Measurements from ENCODE around the gene MTMR11.
"Not testable (repeated sequence)": the region's sequence is repeated elsewhere in the genome, so short reads cannot be mapped to it uniquely, and the experiment has no call there.

MTMR11 gene

GRCh38 chr1:149936170-149936991, at the start of gene MTMR11:
MTMR11 (minus strand) TSS chr1:149936879; CDS start chr1:149936647, 232 bp downstream.
- no peak for DNase-seq (ENCODE audit: low read depth)

DNA sequence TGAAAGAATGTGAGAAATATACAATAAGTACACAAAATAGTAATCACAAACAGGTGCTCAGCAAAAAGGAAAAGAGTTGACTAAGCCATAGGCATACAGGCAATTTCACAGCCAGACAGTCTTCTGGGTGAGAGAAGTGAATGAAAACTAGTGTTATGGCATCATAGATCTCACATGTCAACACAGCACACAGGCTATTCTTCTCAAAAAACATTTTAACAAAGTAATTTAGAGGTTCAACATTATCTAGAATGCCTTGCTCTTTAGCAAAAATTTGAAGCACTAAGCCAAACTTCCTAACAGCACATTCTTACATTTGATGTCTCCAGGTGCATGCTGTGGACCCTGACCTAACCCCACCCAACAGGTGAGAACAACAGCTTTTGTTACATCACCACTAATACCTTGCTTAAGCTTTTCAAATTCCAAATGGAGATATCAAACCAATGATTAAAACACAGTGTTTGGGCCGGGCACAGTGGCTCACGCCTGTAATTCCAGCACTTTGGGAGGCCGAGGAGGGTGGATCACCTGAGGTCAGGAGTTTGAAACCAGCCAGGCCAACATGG, 43.4 kb upstream of the MTMR11 start:
- no peak for DNase-seq (ENCODE audit: low read depth)

DNA sequence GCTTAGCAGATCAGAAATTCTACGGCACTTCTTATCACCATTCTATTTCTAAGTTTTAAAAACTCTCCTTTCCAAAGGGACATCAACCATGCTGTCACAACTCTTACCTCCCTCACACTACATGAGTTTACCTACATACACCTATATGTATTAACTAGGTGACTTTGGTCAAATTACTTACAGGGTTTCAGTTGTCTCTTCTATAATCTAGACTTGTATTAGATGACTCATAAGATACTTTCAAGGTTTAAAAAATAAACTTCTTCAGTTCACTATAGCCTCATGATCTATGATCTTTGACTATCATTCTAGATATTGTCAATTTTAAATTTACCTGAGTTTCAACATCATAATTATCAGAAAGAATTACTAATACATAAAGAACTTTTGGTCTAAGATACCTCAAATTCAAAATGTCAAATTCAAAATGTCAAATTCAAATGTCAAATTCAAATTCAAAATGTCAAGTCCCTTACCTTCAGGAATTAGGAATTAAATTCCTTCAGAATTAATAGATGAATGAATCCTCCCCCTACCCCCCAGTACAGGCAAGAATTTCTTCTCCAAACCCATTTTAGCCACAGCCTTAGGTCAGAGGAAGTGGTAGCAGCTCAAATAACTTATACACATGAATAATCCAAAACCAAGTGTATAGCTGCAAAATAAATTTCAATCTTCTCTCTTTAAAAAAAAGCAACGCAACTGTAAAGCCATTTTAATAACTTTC, 42.7 kb upstream of the MTMR11 start:
- DNase-seq (ENCODE audit: low read depth): no peak

GRCh38 chr1:149978547-149979023, 41.9 kb upstream of the MTMR11 start:
- DNase-seq (ENCODE audit: low read depth): no peak

- no peak for DNase-seq (ENCODE audit: low read depth)
Observed at GRCh38 chr1:149977345-149977744, 40.7 kb upstream of the MTMR11 start.

DNA sequence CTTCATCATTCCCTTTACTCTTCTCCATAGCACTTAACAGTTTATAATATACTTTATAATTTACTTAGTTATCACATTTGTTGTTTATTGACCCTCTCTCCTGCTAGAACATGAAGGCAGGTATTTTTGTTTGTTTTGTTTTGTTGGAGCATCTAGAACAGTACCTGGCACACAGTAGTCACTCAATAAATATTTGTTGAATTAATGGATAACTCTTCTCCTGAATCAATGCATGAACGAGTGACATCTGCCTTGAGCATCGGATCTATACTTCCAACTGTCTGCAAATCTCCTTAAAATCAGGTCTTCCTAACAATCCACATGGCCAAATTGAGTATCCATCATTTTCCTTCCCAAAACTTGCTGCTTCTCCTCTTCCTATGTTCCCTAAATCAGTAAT, 35.9 kb upstream of the MTMR11 start:
- no peak for DNase-seq (ENCODE audit: low read depth)

DNA sequence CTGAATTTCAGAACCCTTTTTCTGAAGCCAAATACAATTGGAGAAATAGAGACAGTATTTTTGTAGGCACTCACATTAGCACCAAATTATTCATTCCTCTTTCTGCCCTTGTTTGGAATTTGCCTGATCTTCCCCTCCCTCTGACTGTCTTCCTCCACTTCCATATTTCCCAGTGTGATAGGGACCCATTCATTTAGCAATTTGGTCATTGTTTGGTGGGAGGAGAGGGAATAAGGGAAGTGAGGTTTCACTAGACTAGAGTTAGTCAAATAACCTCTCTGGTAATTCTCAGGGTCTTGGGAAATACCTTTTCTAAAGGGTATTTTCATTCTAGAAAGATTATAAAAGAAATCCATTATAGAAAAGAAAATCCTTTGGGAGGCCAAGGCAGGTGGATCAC, 31.0 kb upstream of the MTMR11 start:
- DNase-seq (ENCODE audit: low read depth): no peak

DNA sequence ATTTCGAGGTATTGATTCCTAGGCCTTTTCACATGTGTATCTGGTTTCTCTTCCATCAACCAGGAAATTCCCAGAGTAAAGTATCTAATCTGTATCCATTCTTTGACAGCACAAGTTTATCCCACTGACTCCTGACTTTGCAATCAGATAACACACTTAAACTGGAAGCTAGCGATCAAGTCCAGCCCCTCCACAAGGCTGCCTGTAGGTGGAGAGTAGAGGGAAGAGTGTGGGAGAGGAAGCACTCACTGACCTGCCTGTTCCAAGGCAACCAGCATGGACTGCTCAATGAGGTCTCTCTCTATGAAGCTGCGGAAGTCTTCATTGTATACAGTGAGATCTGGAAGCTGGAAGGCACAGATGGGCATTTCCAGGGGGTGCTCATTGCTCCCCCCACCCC, 30.4 kb upstream of the MTMR11 start:
- DNase-seq (ENCODE audit: low read depth): no peak

- no peak for DNase-seq (ENCODE audit: low read depth)
Observed at GRCh38 chr1:149966405-149966804, 29.7 kb upstream of the MTMR11 start.

- DNase-seq (ENCODE audit: low read depth): no peak
Observed at GRCh38 chr1:149965440-149965839, 28.8 kb upstream of the MTMR11 start.

DNA sequence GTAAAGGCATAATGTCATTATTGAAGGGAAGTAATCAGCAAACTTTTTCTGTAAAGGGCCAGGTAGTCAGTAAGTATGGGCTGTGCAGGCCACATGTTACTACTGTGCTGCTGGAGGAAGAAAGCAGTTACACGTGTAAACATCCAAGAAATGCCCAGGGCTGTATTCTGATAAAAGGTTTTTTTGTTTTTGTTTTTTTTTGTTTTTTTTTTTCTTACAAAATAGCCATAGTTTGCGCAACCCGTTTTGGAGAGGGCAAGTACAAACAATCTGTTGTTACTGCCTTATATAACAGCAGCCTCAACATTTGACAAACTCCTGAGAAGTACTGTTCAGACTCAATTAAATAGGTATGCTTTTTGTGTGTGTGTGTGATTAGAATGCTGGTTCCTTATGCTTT, 26.7 kb upstream of the MTMR11 start:
- DNase-seq (ENCODE audit: low read depth): no peak

DNA sequence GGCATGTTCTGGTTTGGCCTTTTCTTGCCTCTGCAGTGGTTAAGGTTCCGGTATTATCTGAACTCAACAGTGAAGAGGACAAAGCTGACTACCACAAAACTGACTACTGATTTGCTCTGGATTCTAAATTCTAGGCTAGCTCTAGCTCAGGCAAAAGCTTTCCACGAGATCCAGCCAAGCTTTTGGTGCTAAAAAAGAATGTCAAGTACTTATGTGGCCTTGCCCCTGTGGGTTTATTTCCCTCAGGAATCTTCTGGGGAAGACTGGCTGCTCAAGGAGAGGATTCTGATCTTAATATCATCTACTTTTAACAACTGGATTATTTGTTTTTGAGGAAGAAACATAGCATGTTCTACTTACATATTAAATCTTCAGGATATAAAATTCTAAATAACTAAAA, 26.1 kb upstream of the MTMR11 start:
- DNase-seq (ENCODE audit: low read depth): no peak

- no peak for DNase-seq (ENCODE audit: low read depth)
Observed at GRCh38 chr1:149962039-149962647, 25.5 kb upstream of the MTMR11 start.

DNA sequence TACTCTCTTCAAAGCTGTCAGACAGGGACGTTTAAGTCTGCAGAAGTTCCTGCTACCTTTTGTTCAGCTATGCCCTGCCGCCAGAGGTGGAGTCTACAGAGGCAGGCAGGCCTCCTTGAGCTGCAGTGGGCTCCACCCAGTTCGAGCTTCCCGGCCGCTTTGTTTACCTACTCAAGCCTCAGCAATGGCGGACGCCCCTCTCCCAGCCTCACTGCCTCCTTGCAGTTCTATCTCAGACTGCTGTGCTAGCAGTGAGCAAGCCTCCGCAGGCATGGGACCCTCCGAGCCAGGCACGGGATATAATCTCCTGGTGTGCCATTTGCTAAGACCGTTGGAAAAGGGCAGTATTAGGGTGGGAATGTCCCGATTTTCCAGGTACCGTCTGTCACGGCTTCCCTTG, 20.9 kb upstream of the MTMR11 start:
- DNase-seq (ENCODE audit: low read depth): not testable (repeated sequence)

GRCh38 chr1:149949911-149950310, 13.2 kb upstream of the MTMR11 start:
- no peak for DNase-seq (ENCODE audit: low read depth)

GRCh38 chr1:149945206-149945605, 8.5 kb upstream of the MTMR11 start:
- no peak for DNase-seq (ENCODE audit: low read depth)

DNA sequence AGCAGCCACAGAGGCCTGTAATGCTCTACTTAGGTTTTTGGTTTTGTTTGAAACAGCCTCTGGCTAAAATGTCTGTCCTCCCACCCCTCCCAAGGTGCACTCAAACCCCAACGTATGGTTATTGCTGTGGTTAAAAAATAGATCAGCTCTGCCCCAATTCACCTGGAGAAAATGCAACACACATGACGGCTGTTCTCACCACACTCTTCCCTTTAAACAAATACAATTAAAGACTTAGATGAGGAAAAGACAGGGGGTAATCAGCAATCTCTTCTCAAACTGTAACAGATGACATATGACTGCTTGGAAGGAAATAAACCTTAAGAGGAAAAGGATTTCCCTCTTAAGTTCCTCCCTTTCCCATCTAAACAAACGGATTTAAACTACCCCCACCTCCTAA, 6.2 kb upstream of the MTMR11 start:
- DNase-seq (ENCODE audit: low read depth): no peak

GRCh38 chr1:149942207-149942606, 5.5 kb upstream of the MTMR11 start:
- no peak for DNase-seq (ENCODE audit: low read depth)

GRCh38 chr1:149940427-149940826, 3.7 kb upstream of the MTMR11 start:
- DNase-seq (ENCODE audit: low read depth): no peak

DNA sequence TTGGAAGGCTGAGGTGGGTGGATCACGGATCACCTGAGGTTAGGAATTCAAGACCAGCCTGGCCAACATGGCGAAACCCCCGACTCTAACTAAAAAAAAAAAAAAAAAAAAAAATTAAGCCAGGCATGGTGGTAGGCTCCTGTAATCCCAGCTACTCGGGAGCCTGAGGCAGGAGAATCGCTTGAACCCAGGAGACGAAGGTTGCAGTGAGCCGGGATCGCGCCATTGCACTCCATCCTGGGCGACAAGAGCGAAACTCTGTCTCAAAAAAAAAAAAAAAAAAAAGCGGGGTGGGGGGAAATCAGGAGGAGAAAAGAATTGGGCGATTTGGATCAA, 2.0 kb upstream of the MTMR11 start:
- not testable (repeated sequence) for DNase-seq (ENCODE audit: low read depth)

DNA sequence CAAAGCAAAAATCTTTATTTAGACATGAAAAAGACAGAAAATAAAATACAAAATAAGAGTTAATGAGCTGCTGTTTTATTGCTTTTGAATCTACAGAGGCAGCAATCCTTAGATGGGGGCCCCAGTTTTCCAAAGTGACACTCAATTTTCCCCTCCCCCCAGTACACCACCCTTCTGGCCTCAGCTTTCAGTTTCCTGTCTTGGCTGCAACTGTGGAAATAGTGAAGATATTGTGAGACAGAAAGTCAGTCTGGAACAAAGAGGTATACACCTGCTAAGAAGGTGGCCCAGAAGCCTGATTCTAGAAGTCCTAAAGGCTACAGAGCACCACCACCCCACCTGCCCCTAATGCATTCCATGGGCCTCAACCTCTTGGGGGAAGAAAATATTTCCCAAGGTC, 1.1 kb upstream of the MTMR11 start:
- DNase-seq (ENCODE audit: low read depth): no peak

- no peak for DNase-seq (ENCODE audit: low read depth)
Observed at GRCh38 chr1:149936992-149937705, 470 bp upstream of the MTMR11 start.
